ENCODE measurements around the gene CCDC126. TPM values are rescaled to one million over a fixed set of nuclear protein-coding genes. Genes with fewer than 3 reads are reported as not detected.

CCDC126 gene
- total and polyA plus RNA-seq, 9 of the 15 experiments (the other 6 are each of a cell fraction or from before 2014, with no cell fraction given), result 3.0 to 16.2 (median 5.2) TPM

DNA sequence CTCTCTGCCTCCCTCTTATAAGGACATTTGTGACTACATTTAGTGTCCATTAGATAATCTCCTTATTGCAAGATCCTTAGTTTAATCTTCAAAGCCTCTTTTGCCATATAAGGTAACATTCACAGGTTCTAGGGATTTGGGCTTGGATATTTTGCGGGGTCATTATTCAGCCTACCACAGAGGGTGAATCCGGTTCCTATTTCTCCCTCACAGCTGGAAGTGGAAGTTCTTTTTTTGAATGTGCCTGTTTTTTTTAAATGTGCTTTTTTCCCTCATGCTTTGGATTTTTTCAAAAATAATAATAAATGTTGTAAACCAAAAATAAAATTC is 65.8 kb downstream of the CCDC126 start:
- ChIA-PET POLR2A (interaction anchor here (0.9 to 1.2 kb wide), 2 partner anchors 13 to 1709 kb away, joined by 3 read pairs; no protein-coding TSS in a partner anchor), CTCF (ENCODE audit: low intra/inter-chr PET ratio) (no interaction called here)
- no peak overlapping the region for H3K9ac ChIP-seq (ENCODE audit: insufficient read depth in 1 of 2, low read depth in 2 of 2, low read length in 2 of 2)
- no peaks in the 10 kb centered on the region; the same call in 1 of the 2 replicates for H3K9me3 ChIP-seq (replicated peaks; ENCODE audit: control insufficient read depth, insufficient read depth, low read depth, low read length)
- no peaks in the 10 kb centered on the region; a peak in 2 of 5 replicates for H3K27me3 ChIP-seq (ENCODE audit: control insufficient read depth in 2 of 2, insufficient read depth in 2 of 2, low read length in 2 of 2)
- H3K4me2 ChIP-seq (ENCODE audit: insufficient read depth, low read length), result no peak overlapping the region
- FAIRE-seq, result no peak
- no peak overlapping the region for H2AFZ ChIP-seq (ENCODE audit: low read depth, low read length)
- no peaks in the 10 kb centered on the region for H4K20me1 ChIP-seq (replicated peaks; ENCODE audit: control insufficient read depth, insufficient read depth, low read length)
- intact Hi-C loops (cut with micrococcal nuclease) (no loop called here), in situ Hi-C loops (cut with MboI) (no loop called here)
- no peak for DNase-seq (ENCODE audit: extremely low read depth in 1 of 4, low spot score in 3 of 4)
- H3K4me1 ChIP-seq (replicated peaks in 1 of 2; ENCODE audit: control insufficient read depth in 2 of 2, insufficient read depth in 2 of 2, low read length in 2 of 2), result no peaks in the 10 kb centered on the region
- H3K4me3 ChIP-seq, result no peak overlapping the region
- 4% methylated on average over 2 of the region's 2 CpGs for WGBS (ENCODE audit: insufficient coverage, low coverage, missing lambda C conversion rate)
- H3K9me1 ChIP-seq (ENCODE audit: control insufficient read depth, insufficient read depth, low read length), result no peaks in the 10 kb centered on the region
- H3K36me3 ChIP-seq (ENCODE audit: control insufficient read depth, insufficient read depth, low read length), result no peaks in the 10 kb centered on the region
- BruUV-seq (replicated peaks), result no TSS peak
- H3K79me2 ChIP-seq (ENCODE audit: control insufficient read depth, insufficient read depth, low read length), result no peaks in the 10 kb centered on the region
- H3K27ac ChIP-seq (ENCODE audit: extremely low read depth, low read depth, low read length), result no peak overlapping the region
- no peak for ATAC-seq
- TF ChIP-seq RFX1 (IDR thresholded peaks at IDR 0.05) (no peak), TAL1 (IDR thresholded peaks at IDR 0.05) (no peak), SIN3B (IDR thresholded peaks at IDR 0.05; ENCODE audit: low read depth) (no peak), E2F4 (CRISPR knock-in tag; IDR thresholded peaks at IDR 0.05; ENCODE audit: low read depth) (no peak), E2F8 (IDR thresholded peaks at IDR 0.05; ENCODE audit: low read depth, partially characterized antibody) (no peak), CREB1 (IDR thresholded peaks at IDR 0.05) (no peak), CREB1 (CRISPR knock-in tag; IDR thresholded peaks at IDR 0.05) (no peak), ZNF717 (CRISPR knock-in tag; IDR thresholded peaks at IDR 0.05) (no peak), RERE (CRISPR knock-in tag; IDR thresholded peaks at IDR 0.05; ENCODE audit: borderline replicate concordance) (no peak), ZNF217 (CRISPR knock-in tag; IDR thresholded peaks at IDR 0.05) (no peak)
